HG03565 (cell line): ENCODE data around the gene CTNNA3.

Experiments
- ATAC-seq: cut with Tn5 transposase; IDR thresholded peaks from one replicate; pipeline ENCODE4 v1.9.1; 2021; ENCODE audit warnings: mild to moderate bottlenecking, moderate library complexity; ENCODE audit not compliant: unreplicated experiment

CTNNA3 gene

GRCh38 chr10:65907199-65907712, 1788.7 kb downstream of the CTNNA3 start:
- no peak for ATAC-seq

GRCh38 chr10:65903620-65904019, 1792.4 kb downstream of the CTNNA3 start:
- ATAC-seq = no peak

- ATAC-seq = no peak
Observed at GRCh38 chr10:65900271-65900670, 1795.7 kb downstream of the CTNNA3 start.

DNA sequence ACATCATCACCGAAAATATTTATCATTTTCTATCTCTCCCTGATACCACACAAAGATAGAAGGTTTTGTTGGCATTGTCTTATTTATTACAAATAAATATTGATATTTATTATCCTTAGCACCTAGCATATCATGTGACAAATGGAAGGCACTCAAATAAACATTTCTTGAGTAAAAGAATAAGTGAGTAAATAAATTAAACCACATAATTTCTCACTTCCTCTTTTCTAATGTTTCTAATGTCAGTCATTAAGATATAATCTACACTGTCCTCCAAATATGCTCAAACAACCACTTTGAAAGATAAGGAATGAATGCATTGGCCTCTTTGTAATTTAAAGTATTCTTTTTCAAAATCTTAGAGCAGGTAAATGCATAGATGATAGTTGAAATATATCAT, 1797.9 kb downstream of the CTNNA3 start:
- ATAC-seq = no peak

GRCh38 chr10:65894961-65895360, 1801.0 kb downstream of the CTNNA3 start:
- ATAC-seq = no peak

- ATAC-seq = no peak
Observed at GRCh38 chr10:65894379-65894778, 1801.6 kb downstream of the CTNNA3 start.

DNA sequence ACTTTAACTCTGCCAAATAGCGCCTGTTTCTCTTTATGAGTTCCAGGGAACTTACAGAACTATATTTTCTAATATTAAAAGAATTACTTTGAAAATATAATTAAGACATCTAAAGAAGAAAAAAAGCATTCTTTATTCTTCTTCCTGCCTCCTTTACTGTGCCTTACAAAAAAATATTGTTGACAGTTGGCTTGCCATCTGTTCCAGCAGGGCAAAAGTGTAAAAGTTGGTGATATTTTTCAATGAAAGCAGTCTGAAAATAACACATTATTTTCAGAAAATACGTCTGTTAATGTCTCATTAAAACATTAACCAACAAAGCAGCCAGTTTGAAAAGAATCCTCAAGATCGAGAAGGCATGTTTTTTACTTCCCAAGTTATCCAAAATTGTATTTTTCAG, 1802.3 kb downstream of the CTNNA3 start:
- no peak for ATAC-seq

- no peak for ATAC-seq
Observed at GRCh38 chr10:65892284-65892683, 1803.7 kb downstream of the CTNNA3 start.

- peak; percentile 94 for ATAC-seq
Observed at GRCh38 chr10:65891073-65891981, 1804.7 kb downstream of the CTNNA3 start.

DNA sequence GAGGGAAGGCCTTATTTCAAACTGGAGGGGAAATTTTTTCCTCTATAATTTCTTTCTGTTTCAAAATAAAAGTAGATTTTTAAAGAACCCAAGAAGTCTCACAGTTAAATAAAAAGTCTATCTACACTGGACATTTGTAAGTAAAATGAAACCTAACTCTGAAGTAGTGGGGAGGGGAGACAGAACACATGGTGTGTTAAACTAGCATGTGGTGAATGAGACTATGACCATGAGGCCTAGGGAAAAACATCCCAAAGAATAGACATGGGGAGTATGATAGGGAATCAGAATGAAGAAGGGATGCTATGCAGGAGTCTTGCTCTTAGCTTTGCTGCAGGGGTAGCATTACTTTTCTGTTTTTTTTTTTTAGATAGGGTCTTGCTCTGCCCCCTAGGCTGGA, 1831.5 kb downstream of the CTNNA3 start:
- ATAC-seq = no peak

DNA sequence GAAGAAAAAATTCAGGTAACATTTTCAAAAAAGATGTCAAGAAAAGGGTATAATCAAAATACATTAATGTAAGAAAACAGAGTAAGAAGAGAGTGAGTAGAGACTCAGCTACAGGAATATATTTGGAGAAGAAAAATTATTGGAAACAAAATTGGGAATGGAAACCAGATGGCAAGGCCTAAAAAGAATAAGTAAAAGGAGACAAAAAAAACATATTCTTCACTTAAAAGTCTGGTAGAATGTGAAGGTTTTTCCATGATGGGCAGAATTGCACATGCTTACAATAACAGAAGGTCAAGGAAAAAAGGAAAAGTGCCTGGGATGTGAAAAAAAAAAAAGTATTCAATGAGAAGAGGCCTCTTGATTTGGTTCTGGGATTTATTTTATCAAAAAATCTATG, 1832.0 kb downstream of the CTNNA3 start:
- no peak for ATAC-seq
